ENCODE results near the gene GALNT18. TPM values are rescaled to one million over a fixed set of nuclear protein-coding genes. Genes with fewer than 3 reads are reported as not detected.

Gene GALNT18
- total RNA-seq, 2 donors from 2014 or later: 29.4 to 105 TPM

- DNase-seq (ENCODE audit: low spot score): no peak
- peaks cover 4% of the 10 kb centered on the region for H3K4me1 ChIP-seq (replicated peaks)
- WGBS: 93% methylated on average over 1 of the region's 1 CpG
- no peak for TF ChIP-seq CTCF (IDR thresholded peaks at IDR 0.05)
- TF ChIP-seq POLR2A (IDR thresholded peaks at IDR 0.05): no peak
- TF ChIP-seq POLR2AphosphoS5 (IDR thresholded peaks at IDR 0.05): no peak
- intact Hi-C loops (cut with DNase I): no loop called here
- H3K27me3 ChIP-seq (replicated peaks; ENCODE audit: insufficient read depth): no peaks in the 10 kb centered on the region
- no peak overlapping the region for H3K4me3 ChIP-seq
- H3K9me3 ChIP-seq: no peaks in the 10 kb centered on the region
- H3K27ac ChIP-seq: peak overlapping the region in 1 of 2 donors; percentile 18
- no peaks in the 10 kb centered on the region for H3K36me3 ChIP-seq
Measured at GRCh38 chr11:11584937-11585336, 36.9 kb downstream of the GALNT18 start.

GRCh38 chr11:11584530-11584810 lies 37.3 kb downstream of the GALNT18 start:
- WGBS: 40% methylated on average over 5 of the region's 5 CpGs
- peak overlapping the region in 1 of 2 donors; percentile 18 for H3K27ac ChIP-seq

GRCh38 chr11:11583801-11584529 lies 37.8 kb downstream of the GALNT18 start:
- H3K9me3 ChIP-seq: no peaks in the 10 kb centered on the region
- peaks cover 4% of the 10 kb centered on the region for H3K4me1 ChIP-seq (replicated peaks)
- 57% methylated on average over 9 of the region's 9 CpGs for WGBS
- H3K27me3 ChIP-seq (replicated peaks; ENCODE audit: insufficient read depth): no peaks in the 10 kb centered on the region
- no peaks in the 10 kb centered on the region for H3K36me3 ChIP-seq
- no peak for DNase-seq (ENCODE audit: low spot score)
- peak overlapping the region in 1 of 2 donors; percentile 18 for H3K27ac ChIP-seq
- H3K4me3 ChIP-seq: no peak overlapping the region
- TF ChIP-seq POLR2AphosphoS5 (IDR thresholded peaks at IDR 0.05) (peak; percentile 47), CTCF (IDR thresholded peaks at IDR 0.05) (no peak), POLR2A (IDR thresholded peaks at IDR 0.05) (no peak)
- intact Hi-C loops (cut with DNase I): no loop called here

More at GRCh38 chr11:11584530-11584810, 37.3 kb downstream of the GALNT18 start:
- TF ChIP-seq POLR2A (IDR thresholded peaks at IDR 0.05): no peak
- no peak for TF ChIP-seq POLR2AphosphoS5 (IDR thresholded peaks at IDR 0.05)
- TF ChIP-seq CTCF (IDR thresholded peaks at IDR 0.05): no peak
- Histone ChIP-seq H3K36me3 (no peaks in the 10 kb centered on the region), H3K27me3 (replicated peaks; ENCODE audit: insufficient read depth) (no peaks in the 10 kb centered on the region), H3K9me3 (no peaks in the 10 kb centered on the region), H3K4me3 (no peak overlapping the region), H3K4me1 (replicated peaks) (peaks cover 4% of the 10 kb centered on the region)
- no peak for DNase-seq (ENCODE audit: low spot score)
- intact Hi-C loops (cut with DNase I): no loop called here

GRCh38 chr11:11582011-11582701 lies 39.6 kb downstream of the GALNT18 start:
- peaks cover 4% of the 10 kb centered on the region for H3K4me1 ChIP-seq (replicated peaks)
- no peak for DNase-seq (ENCODE audit: low spot score)
- intact Hi-C loops (cut with DNase I): no loop called here
- H3K27me3 ChIP-seq (replicated peaks; ENCODE audit: insufficient read depth): no peaks in the 10 kb centered on the region
- no peaks in the 10 kb centered on the region for H3K36me3 ChIP-seq
- WGBS: 88% methylated on average over 5 of the region's 5 CpGs
- peak overlapping the region in 1 of 2 donors; percentile 61 for H3K27ac ChIP-seq
- no peak overlapping the region for H3K4me3 ChIP-seq
- no peak for TF ChIP-seq POLR2A (IDR thresholded peaks at IDR 0.05)
- no peak for TF ChIP-seq CTCF (IDR thresholded peaks at IDR 0.05)
- no peaks in the 10 kb centered on the region for H3K9me3 ChIP-seq

- no peak for DNase-seq (ENCODE audit: low spot score)
- Histone ChIP-seq H3K36me3 (no peaks in the 10 kb centered on the region), H3K9me3 (no peaks in the 10 kb centered on the region), H3K27me3 (replicated peaks; ENCODE audit: insufficient read depth) (no peaks in the 10 kb centered on the region), H3K27ac (peak overlapping the region in 1 of 2 donors; percentile 61), H3K4me1 (replicated peaks) (peaks cover 4% of the 10 kb centered on the region), H3K4me3 (no peak overlapping the region)
- TF ChIP-seq POLR2AphosphoS5 (IDR thresholded peaks at IDR 0.05) (no peak), CTCF (IDR thresholded peaks at IDR 0.05) (no peak), POLR2A (IDR thresholded peaks at IDR 0.05) (no peak)
- intact Hi-C loops (cut with DNase I): no loop called here
- 74% methylated on average over 4 of the region's 4 CpGs for WGBS
Measured at GRCh38 chr11:11581481-11581880, 40.3 kb downstream of the GALNT18 start.

Data from prostate gland (tissue), 2 donors.